Esophagus (tissue), 2 donors: ENCODE results near the gene ANTXR1. TPM values are rescaled to one million over a fixed set of nuclear protein-coding genes. Genes with fewer than 3 reads are reported as not detected.
A peak's percentile ranks its signal among the peaks of the same experiment; 100 is the strongest.

Experiments used
- H3K27ac ChIP-seq, 2 donors: one replicate each; pipeline ENCODE4 v1.5.1; 2013; ENCODE audit warnings: low read depth in 2 of 2, mild to moderate bottlenecking in 2 of 2, inconsistent platforms in 1 of 2, low read length in 1 of 2, moderate library complexity in 1 of 2
- H3K27me3 ChIP-seq, 2 donors: one replicate each; pipeline ENCODE4 v1.6.1; 2013; ENCODE audit warnings: low read length in 2 of 2, control low read depth in 1 of 2, mild to moderate bottlenecking in 1 of 2; ENCODE audit not compliant: insufficient read depth in 2 of 2, control insufficient read depth in 1 of 2
- H3K36me3 ChIP-seq, 2 donors: one replicate each; pipeline ENCODE4 v1.6.1; 2013; ENCODE audit warnings: low read length in 1 of 2; ENCODE audit not compliant: control insufficient read depth in 2 of 2, insufficient read depth in 2 of 2
- H3K4me1 ChIP-seq, 2 donors: one replicate each; pipeline ENCODE4 v1.6.1; 2013; ENCODE audit warnings: low read length in 1 of 2; ENCODE audit not compliant: control insufficient read depth in 2 of 2, insufficient read depth in 2 of 2
- H3K4me3 ChIP-seq, 2 donors: one replicate each; pipeline ENCODE4 v1.5.1; 2013; ENCODE audit warnings: low read length in 2 of 2, mild to moderate bottlenecking in 2 of 2, low read depth in 1 of 2, moderate library complexity in 1 of 2
- H3K9me3 ChIP-seq, 2 donors: one replicate each; pipeline ENCODE4 v1.6.1; 2013; ENCODE audit warnings: mild to moderate bottlenecking in 2 of 2, low read depth in 1 of 2, low read length in 1 of 2, moderate library complexity in 1 of 2; ENCODE audit not compliant: control insufficient read depth in 2 of 2, insufficient read depth in 1 of 2
- WGBS, 2 donors: extraction: QIAGEN DNeasy Blood & Tissue Kit; methylation state at CpG; one replicate each; pipeline ENCODE4 v1.1.7; 2013; 5-methylcytosine and 5-hydroxymethylcytosine counted together
- polyA plus RNA-seq, 2 donors: library from polyadenylated mRNA; stranded (reverse); fragments of 200-250 nt; gene quantifications; one replicate each; pipeline ENCODE4 v1.2.3, GENCODE V29; 2013
- donor health status: healthy with polysubstance abuse.
- donor health status: Bipolar disorder and iron deficiency.

Gene ANTXR1
- polyA plus RNA-seq, 2 donors: 5.0 to 8.5 TPM

- H3K36me3 ChIP-seq: no peaks in the 10 kb centered on the region
- WGBS, 2 donors: 86 to 88% methylated on average over 1 of the region's 1 CpG
- no peaks in the 10 kb centered on the region for H3K27me3 ChIP-seq
- no peak overlapping the region for H3K4me3 ChIP-seq
- H3K4me1 ChIP-seq: peaks cover 3% of the 10 kb centered on the region in 2 donors
- no peaks in the 10 kb centered on the region for H3K9me3 ChIP-seq
- no peak overlapping the region for H3K27ac ChIP-seq
Observed at GRCh38 chr2:69114534-69114933, 101.6 kb downstream of the ANTXR1 start.

- Histone ChIP-seq H3K36me3 (no peaks in the 10 kb centered on the region), H3K27ac (no peak overlapping the region), H3K4me3 (no peak overlapping the region), H3K27me3 (no peaks in the 10 kb centered on the region), H3K4me1 (peaks cover 3% of the 10 kb centered on the region in 2 donors), H3K9me3 (no peaks in the 10 kb centered on the region)
- 59 to 62% methylated on average over 4 of the region's 4 CpGs for WGBS, 2 donors
Observed at GRCh38 chr2:69116438-69116837, 103.5 kb downstream of the ANTXR1 start.

GRCh38 chr2:69118609-69119008 lies 105.6 kb downstream of the ANTXR1 start:
- H3K36me3 ChIP-seq: no peaks in the 10 kb centered on the region
- 69 to 82% methylated on average over 13 of the region's 13 CpGs for WGBS, 2 donors
- H3K4me3 ChIP-seq: no peak overlapping the region
- H3K27ac ChIP-seq: peak overlapping the region; percentile 27 to 30
- H3K27me3 ChIP-seq: no peaks in the 10 kb centered on the region
- peaks cover 3% of the 10 kb centered on the region in 2 donors for H3K4me1 ChIP-seq
- no peaks in the 10 kb centered on the region for H3K9me3 ChIP-seq

- 72 to 83% methylated on average over 16 of the region's 16 CpGs for WGBS, 2 donors
- H3K27ac ChIP-seq: peak overlapping the region; percentile 22 to 30
- no peaks in the 10 kb centered on the region for H3K27me3 ChIP-seq
Observed at GRCh38 chr2:69119104-69119894, 106.3 kb downstream of the ANTXR1 start.

GRCh38 chr2:69122271-69122670 lies 109.3 kb downstream of the ANTXR1 start:
- 84 to 89% methylated on average over 4 of the region's 4 CpGs for WGBS, 2 donors
- H3K4me1 ChIP-seq: peaks cover 3% of the 10 kb centered on the region in 2 donors
- H3K4me3 ChIP-seq: no peak overlapping the region
- no peaks in the 10 kb centered on the region for H3K27me3 ChIP-seq
- no peak overlapping the region for H3K27ac ChIP-seq
- H3K36me3 ChIP-seq: no peaks in the 10 kb centered on the region
- no peaks in the 10 kb centered on the region for H3K9me3 ChIP-seq

More at GRCh38 chr2:69119104-69119894, 106.3 kb downstream of the ANTXR1 start:
- Histone ChIP-seq H3K4me1 (peaks cover 3% of the 10 kb centered on the region in 2 donors), H3K4me3 (no peak overlapping the region), H3K9me3 (no peaks in the 10 kb centered on the region), H3K36me3 (no peaks in the 10 kb centered on the region)

GRCh38 chr2:69123182-69123581 lies 110.2 kb downstream of the ANTXR1 start:
- Histone ChIP-seq H3K27ac (no peak overlapping the region), H3K4me1 (peaks cover 3% of the 10 kb centered on the region in 2 donors), H3K36me3 (no peaks in the 10 kb centered on the region), H3K4me3 (no peak overlapping the region), H3K9me3 (no peaks in the 10 kb centered on the region), H3K27me3 (no peaks in the 10 kb centered on the region)
- WGBS, 2 donors: 90 to 92% methylated on average over 5 of the region's 5 CpGs

GRCh38 chr2:69124343-69124742 lies 111.4 kb downstream of the ANTXR1 start:
- H3K27ac ChIP-seq: no peak overlapping the region
- H3K9me3 ChIP-seq: no peaks in the 10 kb centered on the region
- no peaks in the 10 kb centered on the region for H3K36me3 ChIP-seq
- 75 to 80% methylated on average over 4 of the region's 4 CpGs for WGBS, 2 donors
- no peak overlapping the region for H3K4me3 ChIP-seq
- no peaks in the 10 kb centered on the region for H3K27me3 ChIP-seq
- no peaks in the 10 kb centered on the region for H3K4me1 ChIP-seq

GRCh38 chr2:69125816-69126215 lies 112.8 kb downstream of the ANTXR1 start:
- WGBS, 2 donors: 85 to 86% methylated on average over 3 of the region's 3 CpGs
- H3K36me3 ChIP-seq: no peaks in the 10 kb centered on the region
- H3K27ac ChIP-seq: no peak overlapping the region
- H3K4me3 ChIP-seq: no peak overlapping the region
- no peaks in the 10 kb centered on the region for H3K27me3 ChIP-seq
- no peaks in the 10 kb centered on the region for H3K9me3 ChIP-seq
- no peaks in the 10 kb centered on the region for H3K4me1 ChIP-seq

- H3K4me3 ChIP-seq: no peak overlapping the region
- no peaks in the 10 kb centered on the region for H3K4me1 ChIP-seq
- H3K27me3 ChIP-seq: no peaks in the 10 kb centered on the region
- H3K9me3 ChIP-seq: no peaks in the 10 kb centered on the region
- H3K27ac ChIP-seq: no peak overlapping the region
- H3K36me3 ChIP-seq: no peaks in the 10 kb centered on the region
Observed at GRCh38 chr2:69126341-69126740, 113.4 kb downstream of the ANTXR1 start.

- Histone ChIP-seq H3K4me1 (peaks cover 2 to 5% of the 10 kb centered on the region in 2 donors), H3K9me3 (no peaks in the 10 kb centered on the region)
- WGBS, 2 donors: 95 to 98% methylated on average over 6 of the region's 6 CpGs
Observed at GRCh38 chr2:69131452-69131851, 118.5 kb downstream of the ANTXR1 start.

More at GRCh38 chr2:69131452-69131851, 118.5 kb downstream of the ANTXR1 start:
- H3K36me3 ChIP-seq: no peaks in the 10 kb centered on the region
- H3K27ac ChIP-seq: no peak overlapping the region
- H3K4me3 ChIP-seq: no peak overlapping the region
- H3K27me3 ChIP-seq: no peaks in the 10 kb centered on the region
